Right ventricle myocardium inferior (tissue), 1 donor: ENCODE results near the gene CARMIL1. TPM values are rescaled to one million over a fixed set of nuclear protein-coding genes. Genes with fewer than 3 reads are reported as not detected.
"Not testable (repeated sequence)": the region's sequence is repeated elsewhere in the genome, so short reads cannot be mapped to it uniquely, and the experiment has no call there.

Experiments
- ATAC-seq: fragments of 200-7000 bp; cut with Tn5 transposase; one replicate; pipeline ENCODE4 v1.9.1; 2020; ENCODE audit warnings: mild to moderate bottlenecking, moderate library complexity
- DNase-seq: peaks from one replicate; pipeline ENCODE4 v3.0.0; 2021; ENCODE audit errors: missing footprints
- intact Hi-C: fragments of 100-400 bp; cut with DNase I; formaldehyde crosslinking; loops from one replicate; pipeline ENCODE4 v1.11.0; 2022
- total RNA-seq: library from RNA; stranded (reverse); fragmentation: NEBNext Ultra II Directional; extraction: Animal tissue kit (Norgen Biotek cat#: 25700); gene quantifications from one replicate; pipeline ENCODE4 v1.2.1, GENCODE V29; 2021
- donor health status: DM: no; HTN: yes; CAD: no; lungs with severe emphysema.

The CARMIL1 gene
- total RNA-seq, 1 donor from 2014 or later, result 5.4 TPM

- intact Hi-C loops, result no loop called here
- DNase-seq (no peak), ATAC-seq (no peak)
These were observed 72.3 kb downstream of the CARMIL1 start for GRCh38 chr6:25351485-25351884.

DNA sequence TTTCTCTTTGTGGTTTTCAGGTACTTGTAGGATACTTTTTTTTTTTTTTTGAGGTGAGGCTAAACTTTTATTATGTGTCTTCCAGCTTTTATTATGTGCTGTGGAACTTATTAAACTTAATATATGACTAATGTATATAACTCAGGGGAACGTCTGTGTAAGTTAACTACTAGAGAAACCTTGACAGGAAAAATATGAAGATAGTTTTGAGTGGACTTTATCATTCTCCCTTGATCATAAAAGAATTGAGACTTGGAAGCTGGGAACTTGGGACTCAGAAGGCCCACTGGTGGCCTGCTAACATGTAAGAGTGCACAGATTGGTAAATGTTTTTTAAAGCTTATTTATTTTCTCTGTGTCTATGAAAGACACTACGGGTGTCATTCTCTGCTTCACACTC lies 73.1 kb downstream of the CARMIL1 start:
- ATAC-seq, result no peak
- DNase-seq, result no peak
- intact Hi-C loops, result no loop called here

DNA sequence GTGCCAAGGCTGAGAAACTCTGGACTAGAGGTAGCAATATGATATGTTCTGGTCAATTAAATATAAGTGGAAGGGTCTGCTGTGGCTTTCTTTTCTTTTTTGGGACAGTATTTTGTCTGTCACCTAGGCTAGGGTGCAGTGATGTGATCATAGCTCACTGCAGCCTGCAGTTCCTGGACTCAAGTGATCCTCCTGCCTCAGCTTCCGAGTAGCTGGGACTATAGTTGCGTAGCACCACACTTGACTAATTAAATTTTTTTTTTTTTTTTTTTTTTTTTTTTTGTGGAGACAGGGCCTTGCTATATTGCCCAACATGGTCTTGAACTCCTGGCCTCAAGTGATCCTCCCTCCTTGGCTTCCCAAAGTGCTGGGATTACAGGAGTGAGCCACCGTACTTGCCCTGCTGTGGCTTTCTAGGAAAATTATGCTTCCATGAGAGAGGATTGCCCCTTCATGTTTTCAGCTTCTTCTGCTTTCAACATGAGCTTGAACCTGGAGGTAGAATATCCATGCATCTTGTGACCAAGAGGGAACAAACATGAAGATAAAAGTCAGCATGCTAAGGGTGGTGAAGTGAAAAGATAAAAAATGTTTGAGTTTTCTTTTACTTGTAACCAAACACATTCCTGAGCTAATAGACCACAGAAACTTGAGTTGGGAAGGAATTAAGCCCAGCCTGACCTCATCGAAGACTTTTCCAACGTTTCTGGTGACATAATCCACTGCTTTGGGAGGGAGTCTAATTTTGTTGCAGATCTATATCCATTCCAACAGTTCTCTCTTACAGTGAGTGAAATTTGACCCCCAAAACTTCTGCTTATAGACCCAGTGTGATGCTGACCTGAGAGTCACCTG lies 75.1 kb downstream of the CARMIL1 start:
- ATAC-seq, result peak; percentile 44
- no peak for DNase-seq
- intact Hi-C loops, result no loop called here

GRCh38 chr6:25359191-25359861 lies 80.2 kb downstream of the CARMIL1 start:
- intact Hi-C loops, result no loop called here
- ATAC-seq (peak; percentile 90), DNase-seq (no peak)

DNA sequence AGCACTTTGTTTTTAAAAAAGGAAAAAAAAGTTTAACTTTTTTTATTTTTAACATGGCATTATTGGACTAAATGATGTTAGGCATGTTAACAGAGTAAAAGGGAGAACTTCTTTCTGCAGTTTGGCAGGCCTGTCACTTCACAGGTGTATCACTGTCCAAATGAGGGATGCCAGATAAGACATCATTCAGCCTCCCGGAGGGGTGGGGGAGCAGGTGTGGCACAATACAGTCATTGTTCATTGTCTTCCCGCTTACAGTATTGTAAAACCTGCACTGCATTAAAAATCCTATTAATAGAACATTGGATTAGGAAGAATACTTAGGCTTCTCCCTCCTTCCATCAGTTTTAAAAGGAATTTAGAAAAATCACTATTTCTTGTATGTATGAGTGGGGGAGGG lies 80.7 kb downstream of the CARMIL1 start:
- ATAC-seq (no peak), DNase-seq (no peak)

GRCh38 chr6:25360621-25361020 lies 81.4 kb downstream of the CARMIL1 start:
- intact Hi-C loops, result no loop called here
- no peak for ATAC-seq
- no peak for DNase-seq

More for the DNA sequence above, 80.7 kb downstream of the CARMIL1 start:
- intact Hi-C loops, result no loop called here

GRCh38 chr6:25363427-25363826 lies 84.3 kb downstream of the CARMIL1 start:
- ATAC-seq, result no peak
- intact Hi-C loops, result no loop called here
- DNase-seq, result no peak

- DNase-seq, result no peak
- no peak for ATAC-seq
- intact Hi-C loops, result no loop called here
These were observed 86.0 kb downstream of the CARMIL1 start for GRCh38 chr6:25365154-25365553.

GRCh38 chr6:25366903-25367545 lies 87.8 kb downstream of the CARMIL1 start:
- ATAC-seq, result peak; percentile 15
- DNase-seq, result no peak
- intact Hi-C loops, result no loop called here

- DNase-seq (peak; percentile 68), ATAC-seq (peak; percentile 57)
- intact Hi-C loops, result no loop called here
These were observed 89.9 kb downstream of the CARMIL1 start for GRCh38 chr6:25369036-25369432.

GRCh38 chr6:25369433-25370177 lies 90.4 kb downstream of the CARMIL1 start:
- peak; percentile 68 for ATAC-seq
- intact Hi-C loops, result no loop called here
- no peak for DNase-seq

- intact Hi-C loops, result no loop called here
- no peak for ATAC-seq
These were observed 91.2 kb downstream of the CARMIL1 start for GRCh38 chr6:25370178-25371036.

GRCh38 chr6:25371037-25371347 lies 91.8 kb downstream of the CARMIL1 start:
- DNase-seq, result no peak
- intact Hi-C loops, result no loop called here
- ATAC-seq, result no peak

More at GRCh38 chr6:25370178-25371036, 91.2 kb downstream of the CARMIL1 start:
- no peak for DNase-seq

- ATAC-seq, result no peak
- no peak for DNase-seq
- intact Hi-C loops, result no loop called here
These were observed 96.0 kb downstream of the CARMIL1 start for GRCh38 chr6:25375125-25375524.

DNA sequence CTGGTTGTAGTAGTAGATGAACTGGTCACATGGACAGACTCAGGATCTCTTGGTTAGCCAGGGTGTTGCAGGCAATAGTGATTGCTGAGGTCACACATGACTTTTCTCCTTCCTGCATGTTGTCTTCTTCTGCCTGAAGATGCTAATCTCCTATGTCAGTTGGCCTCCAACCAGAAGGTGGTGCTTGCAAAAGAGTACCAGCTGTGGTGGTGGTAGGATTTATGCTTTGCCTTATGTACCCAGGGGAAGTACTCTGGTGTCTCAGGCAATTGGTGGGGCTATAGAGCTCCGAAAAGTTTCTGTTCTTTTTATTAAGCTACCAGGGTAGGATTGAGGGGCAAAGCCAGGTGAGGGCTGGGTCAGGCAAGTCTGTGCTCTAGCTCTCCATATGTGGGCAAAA lies 98.5 kb downstream of the CARMIL1 start:
- intact Hi-C loops, result no loop called here
- no peak for ATAC-seq
- no peak for DNase-seq

GRCh38 chr6:25381077-25381476 lies 101.9 kb downstream of the CARMIL1 start:
- ATAC-seq (no peak), DNase-seq (no peak)
- intact Hi-C loops, result loop anchor here (5.0 kb wide), 1 partner anchor 354 kb away; no protein-coding TSS in a partner anchor

GRCh38 chr6:25382476-25382875 lies 103.3 kb downstream of the CARMIL1 start:
- intact Hi-C loops, result loop anchor here (5.0 kb wide), 1 partner anchor 355 kb away; no protein-coding TSS in a partner anchor
- not testable (repeated sequence) for ATAC-seq, DNase-seq

GRCh38 chr6:25384234-25384633 lies 105.1 kb downstream of the CARMIL1 start:
- ATAC-seq (no peak), DNase-seq (no peak)
- intact Hi-C loops, result loop anchor here (5.0 kb wide), 1 partner anchor 357 kb away; no protein-coding TSS in a partner anchor
